ENCODE measurements around the gene KLHDC10. TPM values are rescaled to one million over a fixed set of nuclear protein-coding genes. Genes with fewer than 3 reads are reported as not detected.

Gene KLHDC10
- total RNA-seq, 2 experiments from 2014 or later, result 12.8 to 14.3 TPM

DNA sequence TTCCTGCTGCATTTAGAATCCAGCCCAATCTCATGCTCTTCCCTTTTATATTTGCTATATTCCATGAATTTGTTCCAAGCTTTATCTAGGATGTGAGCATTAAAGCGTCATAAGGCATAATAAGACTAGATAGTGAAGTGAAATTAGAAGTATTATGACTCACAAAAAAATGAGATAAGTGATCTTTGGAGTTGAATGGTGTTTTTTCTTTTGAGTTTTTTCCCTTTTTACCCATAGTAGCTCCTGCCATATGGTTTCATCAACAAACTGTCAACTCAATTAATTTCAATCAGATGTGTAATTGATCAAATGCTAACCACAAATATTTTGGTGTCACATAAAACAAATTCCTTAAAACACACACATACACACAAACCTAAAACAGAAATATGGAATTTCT is 17.0 kb downstream of the KLHDC10 start:
- Mint-ChIP-seq H3K27me3 (no peaks in the 10 kb centered on the region), H3K4me3 (no peak overlapping the region), H3K9me3 (no peaks in the 10 kb centered on the region), H3K27ac (no peak overlapping the region), H3K4me1 (ENCODE audit: low read depth) (peaks cover 29% of the 10 kb centered on the region), H3K36me3 (ENCODE audit: low read depth) (peaks cover 10% of the 10 kb centered on the region)
- TF ChIP-seq, protein P1, sequence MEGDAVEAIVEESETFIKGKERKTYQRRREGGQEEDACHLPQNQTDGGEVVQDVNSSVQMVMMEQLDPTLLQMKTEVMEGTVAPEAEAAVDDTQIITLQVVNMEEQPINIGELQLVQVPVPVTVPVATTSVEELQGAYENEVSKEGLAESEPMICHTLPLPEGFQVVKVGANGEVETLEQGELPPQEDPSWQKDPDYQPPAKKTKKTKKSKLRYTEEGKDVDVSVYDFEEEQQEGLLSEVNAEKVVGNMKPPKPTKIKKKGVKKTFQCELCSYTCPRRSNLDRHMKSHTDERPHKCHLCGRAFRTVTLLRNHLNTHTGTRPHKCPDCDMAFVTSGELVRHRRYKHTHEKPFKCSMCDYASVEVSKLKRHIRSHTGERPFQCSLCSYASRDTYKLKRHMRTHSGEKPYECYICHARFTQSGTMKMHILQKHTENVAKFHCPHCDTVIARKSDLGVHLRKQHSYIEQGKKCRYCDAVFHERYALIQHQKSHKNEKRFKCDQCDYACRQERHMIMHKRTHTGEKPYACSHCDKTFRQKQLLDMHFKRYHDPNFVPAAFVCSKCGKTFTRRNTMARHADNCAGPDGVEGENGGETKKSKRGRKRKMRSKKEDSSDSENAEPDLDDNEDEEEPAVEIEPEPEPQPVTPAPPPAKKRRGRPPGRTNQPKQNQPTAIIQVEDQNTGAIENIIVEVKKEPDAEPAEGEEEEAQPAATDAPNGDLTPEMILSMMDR (IDR thresholded peaks at IDR 0.05), result no peak
- POLR2A ChIA-PET, result no interaction called here
- DNase-seq, result no peak
- ATAC-seq, result no peak
- CTCF ChIA-PET, result interaction anchor here (1.1 to 7.6 kb wide), 2 partner anchors 15 to 25 kb away, joined by 3 to 62 read pairs; partner anchors contain the start of gene KLHDC10
- intact Hi-C loops (cut with micrococcal nuclease), result no loop called here

DNA sequence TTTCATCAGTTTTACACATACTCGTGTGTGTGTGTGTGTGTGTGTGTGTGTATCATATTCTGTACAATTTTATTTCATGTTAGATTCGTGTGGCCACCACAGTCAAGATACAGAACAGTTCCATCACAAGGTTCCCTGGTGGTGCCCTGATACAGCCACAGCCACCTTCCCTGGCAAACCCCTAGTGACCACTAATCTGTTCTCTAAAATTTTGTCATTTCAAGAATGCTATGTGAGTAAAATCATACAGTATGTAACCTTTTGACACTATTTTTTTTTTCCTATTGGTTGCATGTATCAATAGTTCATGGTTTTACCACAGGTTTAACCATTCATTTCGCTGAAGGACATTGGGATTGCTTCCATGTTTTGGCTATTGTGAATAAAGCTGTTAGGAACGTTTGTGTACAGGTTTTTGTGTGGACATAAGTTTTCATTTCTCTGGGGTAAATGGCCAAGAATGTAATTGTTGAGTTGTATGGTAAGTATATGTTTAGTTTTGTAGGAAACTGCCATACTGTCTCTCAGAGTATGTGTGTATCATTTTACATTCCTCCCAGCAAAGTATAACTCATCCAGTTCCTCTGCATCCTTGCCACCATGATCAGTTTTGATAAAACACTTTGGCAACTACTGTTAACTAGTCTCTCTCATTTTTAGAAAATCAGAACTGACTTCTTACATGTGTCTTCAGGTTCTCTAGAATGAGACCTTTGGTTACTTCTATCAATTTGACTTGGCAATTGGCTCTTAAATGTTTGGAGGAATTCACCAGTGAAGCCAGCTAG is 20.6 kb downstream of the KLHDC10 start:
- POLR2A ChIA-PET, result no interaction called here
- TF ChIP-seq, protein P1 (IDR thresholded peaks at IDR 0.05), result no peak
- H3K9me3 Mint-ChIP-seq, result no peaks in the 10 kb centered on the region
- ATAC-seq, result peak; percentile 62
- CTCF ChIA-PET, result no interaction called here
- no peak overlapping the region for H3K4me3 Mint-ChIP-seq
- H3K36me3 Mint-ChIP-seq (ENCODE audit: low read depth), result peaks cover 4% of the 10 kb centered on the region
- intact Hi-C loops (cut with micrococcal nuclease), result no loop called here
- H3K27ac Mint-ChIP-seq, result no peak overlapping the region
- DNase-seq, result peak; percentile 41
- peaks cover 22% of the 10 kb centered on the region for H3K4me1 Mint-ChIP-seq (ENCODE audit: low read depth)
- H3K27me3 Mint-ChIP-seq, result no peaks in the 10 kb centered on the region

DNA sequence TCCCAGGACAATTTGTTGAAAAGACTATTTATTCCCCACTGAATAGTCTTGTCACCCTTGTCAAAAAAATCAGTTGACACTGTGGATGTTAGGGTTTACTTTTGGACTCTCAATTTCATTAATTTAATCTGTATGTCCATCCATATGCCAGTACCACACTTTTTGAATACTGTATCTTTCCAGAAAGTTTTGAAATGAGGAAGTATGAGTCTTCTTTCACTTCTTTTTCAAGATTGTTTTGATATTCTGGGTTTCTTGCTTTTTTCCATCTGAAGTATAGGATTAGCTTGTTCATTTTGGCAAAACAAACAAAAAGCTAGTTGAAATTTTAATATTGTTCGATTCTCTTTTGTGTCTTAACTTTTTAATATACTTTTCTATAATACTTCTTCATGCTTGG is 21.7 kb downstream of the KLHDC10 start:
- Mint-ChIP-seq H3K27ac (no peak overlapping the region), H3K4me3 (no peak overlapping the region), H3K27me3 (no peaks in the 10 kb centered on the region), H3K4me1 (ENCODE audit: low read depth) (peaks cover 19% of the 10 kb centered on the region), H3K9me3 (no peaks in the 10 kb centered on the region), H3K36me3 (ENCODE audit: low read depth) (peaks cover 4% of the 10 kb centered on the region)
- TF ChIP-seq, protein P1 (IDR thresholded peaks at IDR 0.05), result no peak
- intact Hi-C loops (cut with micrococcal nuclease), result no loop called here
- DNase-seq, result no peak
- POLR2A ChIA-PET, result no interaction called here
- CTCF ChIA-PET, result no interaction called here
- no peak for ATAC-seq

DNA sequence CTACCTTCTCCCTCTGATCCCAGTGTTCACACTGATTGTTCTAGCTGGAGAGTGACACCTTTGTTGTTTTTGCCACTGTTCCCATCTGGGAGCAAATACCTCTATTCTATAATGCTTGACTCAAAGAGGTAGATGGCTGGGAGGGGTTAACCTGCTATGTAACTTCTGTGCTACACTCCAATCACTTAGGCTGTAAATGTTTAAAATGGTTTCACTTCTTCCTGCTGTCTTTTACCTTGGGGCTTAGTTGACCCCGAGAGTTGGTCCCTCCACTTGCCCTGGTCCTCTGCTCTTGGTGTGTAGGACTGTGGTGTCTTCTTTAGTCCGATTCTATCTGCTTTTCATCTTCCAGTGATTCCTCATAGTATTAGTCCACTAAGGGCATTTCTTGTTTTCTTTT is 22.3 kb downstream of the KLHDC10 start:
- Mint-ChIP-seq H3K27ac (no peak overlapping the region), H3K36me3 (ENCODE audit: low read depth) (peaks cover 4% of the 10 kb centered on the region), H3K27me3 (no peaks in the 10 kb centered on the region), H3K9me3 (no peaks in the 10 kb centered on the region), H3K4me1 (ENCODE audit: low read depth) (peaks cover 16% of the 10 kb centered on the region), H3K4me3 (no peak overlapping the region)
- intact Hi-C loops (cut with micrococcal nuclease), result no loop called here
- TF ChIP-seq, protein P1 (IDR thresholded peaks at IDR 0.05), result no peak
- ChIA-PET POLR2A (no interaction called here), CTCF (no interaction called here)
- no peak for DNase-seq
- ATAC-seq, result no peak

DNA sequence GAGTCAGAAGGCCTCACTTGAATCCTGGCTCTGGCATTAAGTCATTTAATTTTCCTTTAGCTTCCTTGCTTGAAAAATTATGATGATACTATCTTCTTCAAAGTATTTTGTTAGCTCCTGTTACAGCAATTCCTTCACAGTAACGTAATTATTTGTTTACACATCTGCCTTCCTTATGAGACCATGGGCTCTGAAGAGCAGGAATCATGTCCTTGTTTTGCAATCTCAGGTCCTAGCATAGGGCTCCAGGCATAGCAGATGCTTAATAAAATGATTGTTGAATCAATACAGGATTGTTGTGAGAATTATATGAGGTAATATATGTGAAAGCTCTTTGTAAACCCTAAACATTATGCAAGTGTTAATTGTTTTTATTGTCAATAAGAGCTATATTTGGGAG is 25.5 kb downstream of the KLHDC10 start:
- H3K4me3 Mint-ChIP-seq, result no peak overlapping the region
- H3K9me3 Mint-ChIP-seq, result no peaks in the 10 kb centered on the region
- TF ChIP-seq, protein P1 (IDR thresholded peaks at IDR 0.05), result no peak
- H3K36me3 Mint-ChIP-seq (ENCODE audit: low read depth), result no peaks in the 10 kb centered on the region
- no peaks in the 10 kb centered on the region for H3K27me3 Mint-ChIP-seq
- no peak for DNase-seq
- H3K27ac Mint-ChIP-seq, result no peak overlapping the region
- peaks cover 11% of the 10 kb centered on the region for H3K4me1 Mint-ChIP-seq (ENCODE audit: low read depth)
- ATAC-seq, result no peak
- ChIA-PET POLR2A (interaction anchor here (1.0 kb wide), 2 partner anchors 109 to 115 kb away, joined by 3 read pairs; partner anchors contain the start of gene TMEM209), CTCF (interaction anchor here (0.9 to 2.5 kb wide), 5 partner anchors 9 to 32 kb away, joined by 3 to 8 read pairs (median 4); no protein-coding TSS in a partner anchor)
- intact Hi-C loops (cut with micrococcal nuclease), result no loop called here
